Osteoblast (primary cell): ENCODE results near the gene RP2. TPM values are rescaled to one million over a fixed set of nuclear protein-coding genes. Genes with fewer than 3 reads are reported as not detected.
A peak's percentile ranks its signal among the peaks of the same experiment; 100 is the strongest.

Experiments used
- DNase-seq: peaks from one replicate; pipeline ENCODE4 v3.0.0; 2011; ENCODE audit warnings: low spot score, mixed read lengths; ENCODE audit not compliant: insufficient read length; ENCODE audit errors: missing footprints
- H2AFZ ChIP-seq: 2 replicates; pipeline ENCODE4 v1.6.0; 2011; ENCODE audit warnings: mild to moderate bottlenecking, low read length
- H3K27ac ChIP-seq: 2 replicates; pipeline ENCODE4 v1.5.1; 2011; ENCODE audit warnings: mild to moderate bottlenecking, low read depth, low read length, moderate library complexity
- H3K27me3 ChIP-seq: 2 replicates; pipeline ENCODE4 v1.6.0; 2012; ENCODE audit warnings: mild to moderate bottlenecking, control low read depth, inconsistent platforms, low read length, moderate library complexity; ENCODE audit not compliant: insufficient read depth
- H3K36me3 ChIP-seq: 2 replicates; pipeline ENCODE4 v1.5.1; 2011; ENCODE audit warnings: mild to moderate bottlenecking, low read length, control low read depth, moderate library complexity; ENCODE audit not compliant: insufficient read depth
- H3K4me1 ChIP-seq: 2 replicates; pipeline ENCODE4 v1.5.1; 2011; ENCODE audit warnings: mild to moderate bottlenecking, low read length, control low read depth, moderate library complexity; ENCODE audit not compliant: insufficient read depth
- H3K4me2 ChIP-seq: 2 replicates; pipeline ENCODE4 v1.6.0; 2011; ENCODE audit warnings: mild to moderate bottlenecking, low read length; ENCODE audit not compliant: insufficient read depth
- H3K4me3 ChIP-seq: fragments of 200-600 bp; sonication (generic); 3 replicates; pipeline ENCODE4 v1.5.1; 2012; ENCODE audit warnings: mild to moderate bottlenecking, low read length, inconsistent platforms; ENCODE audit not compliant: insufficient read depth
- H3K79me2 ChIP-seq: 2 replicates; pipeline ENCODE4 v1.6.0; 2012; ENCODE audit warnings: mild to moderate bottlenecking, low read length, control low read depth, inconsistent platforms; ENCODE audit not compliant: insufficient read depth
- H3K9me3 ChIP-seq: 2 replicates; pipeline ENCODE4 v1.5.1; 2011; ENCODE audit warnings: low read depth, low read length, control low read depth
- H4K20me1 ChIP-seq: 2 replicates; pipeline ENCODE4 v1.6.0; 2012; ENCODE audit warnings: mild to moderate bottlenecking, low read length, control low read depth; ENCODE audit not compliant: insufficient read depth
- total RNA-seq: library from RNA; depleted of rRNA; stranded (reverse); fragments of >200 nt; gene quantifications from 2 replicates; pipeline ENCODE4 v1.2.3, GENCODE V29; 2012
- TF ChIP-seq, protein P1 (sequence below): IDR thresholded peaks from 2 replicates; pipeline ENCODE4 v1.5.1; 2011; ENCODE audit warnings: mild to moderate bottlenecking, low read depth, low read length, moderate library complexity; ENCODE audit errors: extremely low read depth

Gene RP2
- total RNA-seq, 1 donor, result 19.5 TPM

- Histone ChIP-seq H2AFZ (no peak overlapping the region), H3K79me2 (no peaks in the 10 kb centered on the region), H3K36me3 (peaks cover 3% of the 10 kb centered on the region), H3K4me3 (no peak overlapping the region), H3K4me2 (no peak overlapping the region), H3K4me1 (no peaks in the 10 kb centered on the region), H3K27me3 (peaks cover 2% of the 10 kb centered on the region), H4K20me1 (no peaks in the 10 kb centered on the region), H3K9me3 (no peaks in the 10 kb centered on the region), H3K27ac (no peak overlapping the region)
- TF ChIP-seq, protein P1, sequence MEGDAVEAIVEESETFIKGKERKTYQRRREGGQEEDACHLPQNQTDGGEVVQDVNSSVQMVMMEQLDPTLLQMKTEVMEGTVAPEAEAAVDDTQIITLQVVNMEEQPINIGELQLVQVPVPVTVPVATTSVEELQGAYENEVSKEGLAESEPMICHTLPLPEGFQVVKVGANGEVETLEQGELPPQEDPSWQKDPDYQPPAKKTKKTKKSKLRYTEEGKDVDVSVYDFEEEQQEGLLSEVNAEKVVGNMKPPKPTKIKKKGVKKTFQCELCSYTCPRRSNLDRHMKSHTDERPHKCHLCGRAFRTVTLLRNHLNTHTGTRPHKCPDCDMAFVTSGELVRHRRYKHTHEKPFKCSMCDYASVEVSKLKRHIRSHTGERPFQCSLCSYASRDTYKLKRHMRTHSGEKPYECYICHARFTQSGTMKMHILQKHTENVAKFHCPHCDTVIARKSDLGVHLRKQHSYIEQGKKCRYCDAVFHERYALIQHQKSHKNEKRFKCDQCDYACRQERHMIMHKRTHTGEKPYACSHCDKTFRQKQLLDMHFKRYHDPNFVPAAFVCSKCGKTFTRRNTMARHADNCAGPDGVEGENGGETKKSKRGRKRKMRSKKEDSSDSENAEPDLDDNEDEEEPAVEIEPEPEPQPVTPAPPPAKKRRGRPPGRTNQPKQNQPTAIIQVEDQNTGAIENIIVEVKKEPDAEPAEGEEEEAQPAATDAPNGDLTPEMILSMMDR, result no peak
- DNase-seq, result no peak
These were observed 45.4 kb downstream of the RP2 start for GRCh38 chrX:46882266-46882665.

GRCh38 chrX:46884799-46885198 lies 48.0 kb downstream of the RP2 start:
- Histone ChIP-seq H3K27me3 (no peaks in the 10 kb centered on the region), H3K9me3 (no peaks in the 10 kb centered on the region), H2AFZ (no peak overlapping the region), H3K4me3 (no peak overlapping the region), H3K4me1 (no peaks in the 10 kb centered on the region), H3K4me2 (no peak overlapping the region), H4K20me1 (no peaks in the 10 kb centered on the region), H3K79me2 (no peaks in the 10 kb centered on the region), H3K27ac (no peak overlapping the region), H3K36me3 (peaks cover 3% of the 10 kb centered on the region)
- no peak for DNase-seq
- TF ChIP-seq, protein P1, result no peak

DNA sequence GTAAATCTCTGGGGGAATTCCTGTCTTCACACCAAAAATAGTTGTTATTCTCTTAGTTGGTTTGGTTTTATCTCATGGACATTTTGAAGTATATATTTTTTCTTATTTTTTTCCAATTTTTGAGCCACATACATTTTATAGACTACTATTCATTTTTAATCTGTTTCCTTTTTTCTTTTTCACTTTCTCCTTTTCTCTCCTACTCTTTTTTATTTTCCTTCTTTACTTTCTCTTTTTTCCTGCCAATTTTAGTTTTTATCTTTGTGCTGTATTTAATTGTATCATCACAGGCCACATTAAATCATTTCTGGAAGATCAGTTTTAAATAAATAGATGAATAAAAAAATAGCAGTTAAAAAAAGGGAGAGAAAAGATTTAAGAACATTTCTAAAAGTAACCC lies 61.4 kb downstream of the RP2 start:
- no peak overlapping the region for H3K4me2 ChIP-seq
- peaks cover 10% of the 10 kb centered on the region for H3K27me3 ChIP-seq
- H3K9me3 ChIP-seq, result no peaks in the 10 kb centered on the region
- H3K36me3 ChIP-seq, result no peaks in the 10 kb centered on the region
- H3K4me1 ChIP-seq, result no peaks in the 10 kb centered on the region
- H4K20me1 ChIP-seq, result no peaks in the 10 kb centered on the region
- DNase-seq, result no peak
- TF ChIP-seq, protein P1, result no peak
- no peaks in the 10 kb centered on the region for H3K79me2 ChIP-seq
- no peak overlapping the region for H2AFZ ChIP-seq
- H3K4me3 ChIP-seq, result no peak overlapping the region
- no peak overlapping the region for H3K27ac ChIP-seq

- peak; percentile 87 for DNase-seq
- TF ChIP-seq, protein P1, result peak; percentile 54
- H3K9me3 ChIP-seq, result no peaks in the 10 kb centered on the region
- H3K27me3 ChIP-seq, result peaks cover 26% of the 10 kb centered on the region
- H3K4me3 ChIP-seq, result peak overlapping the region; percentile 73
- peak overlapping the region; percentile 80 for H3K4me2 ChIP-seq
- no peaks in the 10 kb centered on the region for H4K20me1 ChIP-seq
- no peaks in the 10 kb centered on the region for H3K4me1 ChIP-seq
- H3K27ac ChIP-seq, result no peak overlapping the region
- H3K36me3 ChIP-seq, result no peaks in the 10 kb centered on the region
- peak overlapping the region; percentile 92 for H2AFZ ChIP-seq
- no peaks in the 10 kb centered on the region for H3K79me2 ChIP-seq
These were observed 66.8 kb downstream of the RP2 start for GRCh38 chrX:46903458-46904242.
